WERI-Rb-1 (cell line): ENCODE data around the gene COL27A1.

Experiments used
- DNase-seq: peaks from one replicate; pipeline ENCODE4 v3.0.0-alpha.2; 2020
- H3K27ac ChIP-seq: fragments of 250-450 bp; sonication (Bioruptor Pico); 2 replicates; pipeline ENCODE4 v1.5.1; 2020; ENCODE audit warnings: mild to moderate bottlenecking, moderate library complexity
- H3K27me3 ChIP-seq: fragments of 250-450 bp; sonication (Bioruptor Pico); 2 replicates; pipeline ENCODE4 v1.5.1; 2021; ENCODE audit warnings: mild to moderate bottlenecking, low read depth, moderate library complexity; ENCODE audit not compliant: insufficient read depth, severe bottlenecking
- H3K36me3 ChIP-seq: fragments of 250-450 bp; sonication (Bioruptor Pico); 2 replicates; pipeline ENCODE4 v1.5.1; 2020; ENCODE audit warnings: mild to moderate bottlenecking, moderate library complexity
- H3K4me3 ChIP-seq: 2 replicates; pipeline ENCODE4 v1.5.1; 2011; ENCODE audit warnings: low read depth, mild to moderate bottlenecking, control low read depth, low read length
- H3K9me3 ChIP-seq: fragments of 250-450 bp; sonication (Bioruptor Pico); 2 replicates; pipeline ENCODE4 v1.5.1; 2021; ENCODE audit warnings: mild to moderate bottlenecking, moderate library complexity; ENCODE audit not compliant: severe bottlenecking
- TF ChIP-seq, protein P1 (sequence below): IDR thresholded peaks from 2 replicates; pipeline ENCODE4 v1.5.1; 2011; ENCODE audit warnings: low read depth, mild to moderate bottlenecking, control low read depth, inconsistent platforms, low read length

Gene COL27A1

DNA sequence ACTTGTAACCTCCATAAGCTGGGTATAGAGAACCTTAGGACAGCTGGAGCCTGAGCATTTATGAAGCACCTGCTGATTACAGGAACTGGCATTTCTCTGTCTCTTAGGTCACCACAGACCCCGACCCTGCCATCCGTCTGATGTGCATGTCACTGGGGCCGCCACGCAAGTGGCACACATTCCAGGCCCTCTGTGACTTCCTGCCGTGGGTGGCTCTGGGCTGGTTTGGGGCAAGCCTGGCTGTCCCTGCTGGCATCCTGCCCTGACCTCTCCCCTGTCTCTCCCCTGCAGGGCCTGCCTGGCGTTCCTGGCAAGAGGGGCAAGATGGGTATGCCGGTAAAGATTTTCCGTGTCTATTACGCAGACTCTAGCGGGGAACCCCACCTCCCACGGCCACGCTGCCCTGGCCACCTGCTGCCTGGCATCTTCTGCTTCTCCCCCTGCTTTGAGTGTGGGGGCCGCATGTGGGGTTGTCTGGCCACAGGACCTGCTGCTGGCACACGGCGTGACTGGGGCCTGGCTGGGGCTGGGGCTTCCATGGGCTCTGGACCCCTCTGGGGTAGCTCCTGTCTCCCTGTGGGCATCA, 55.4 kb downstream of the COL27A1 start:
- no peak overlapping the region for H3K27ac ChIP-seq
- H3K36me3 ChIP-seq = peaks cover 73% of the 10 kb centered on the region
- TF ChIP-seq, protein P1, sequence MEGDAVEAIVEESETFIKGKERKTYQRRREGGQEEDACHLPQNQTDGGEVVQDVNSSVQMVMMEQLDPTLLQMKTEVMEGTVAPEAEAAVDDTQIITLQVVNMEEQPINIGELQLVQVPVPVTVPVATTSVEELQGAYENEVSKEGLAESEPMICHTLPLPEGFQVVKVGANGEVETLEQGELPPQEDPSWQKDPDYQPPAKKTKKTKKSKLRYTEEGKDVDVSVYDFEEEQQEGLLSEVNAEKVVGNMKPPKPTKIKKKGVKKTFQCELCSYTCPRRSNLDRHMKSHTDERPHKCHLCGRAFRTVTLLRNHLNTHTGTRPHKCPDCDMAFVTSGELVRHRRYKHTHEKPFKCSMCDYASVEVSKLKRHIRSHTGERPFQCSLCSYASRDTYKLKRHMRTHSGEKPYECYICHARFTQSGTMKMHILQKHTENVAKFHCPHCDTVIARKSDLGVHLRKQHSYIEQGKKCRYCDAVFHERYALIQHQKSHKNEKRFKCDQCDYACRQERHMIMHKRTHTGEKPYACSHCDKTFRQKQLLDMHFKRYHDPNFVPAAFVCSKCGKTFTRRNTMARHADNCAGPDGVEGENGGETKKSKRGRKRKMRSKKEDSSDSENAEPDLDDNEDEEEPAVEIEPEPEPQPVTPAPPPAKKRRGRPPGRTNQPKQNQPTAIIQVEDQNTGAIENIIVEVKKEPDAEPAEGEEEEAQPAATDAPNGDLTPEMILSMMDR = no peak
- H3K9me3 ChIP-seq = no peaks in the 10 kb centered on the region
- DNase-seq = no peak
- no peak overlapping the region for H3K4me3 ChIP-seq
- no peaks in the 10 kb centered on the region for H3K27me3 ChIP-seq

DNA sequence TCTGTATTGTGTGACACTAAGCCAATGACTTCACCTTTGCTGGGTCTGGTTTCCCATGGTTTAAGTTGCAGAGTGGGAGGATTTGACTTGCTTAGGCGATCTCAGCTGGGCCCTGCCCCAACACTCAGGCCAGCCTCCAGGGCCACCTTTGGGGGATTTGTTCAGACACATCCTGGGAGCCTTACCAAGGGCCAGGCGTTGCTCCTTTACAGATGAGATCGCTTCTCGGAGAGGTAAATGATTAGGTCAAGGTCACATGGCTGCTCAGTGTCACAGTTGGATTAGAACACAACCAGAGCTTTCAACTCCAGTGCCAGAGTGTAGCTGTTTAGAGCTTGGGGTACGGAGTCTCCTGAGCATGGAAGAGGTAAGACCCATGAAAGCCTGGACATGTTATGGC, 57.5 kb downstream of the COL27A1 start:
- DNase-seq = no peak
- H3K27ac ChIP-seq = no peak overlapping the region
- no peaks in the 10 kb centered on the region for H3K9me3 ChIP-seq
- no peak overlapping the region for H3K4me3 ChIP-seq
- TF ChIP-seq, protein P1 = no peak
- H3K36me3 ChIP-seq = peaks cover 70% of the 10 kb centered on the region
- H3K27me3 ChIP-seq = no peaks in the 10 kb centered on the region

DNA sequence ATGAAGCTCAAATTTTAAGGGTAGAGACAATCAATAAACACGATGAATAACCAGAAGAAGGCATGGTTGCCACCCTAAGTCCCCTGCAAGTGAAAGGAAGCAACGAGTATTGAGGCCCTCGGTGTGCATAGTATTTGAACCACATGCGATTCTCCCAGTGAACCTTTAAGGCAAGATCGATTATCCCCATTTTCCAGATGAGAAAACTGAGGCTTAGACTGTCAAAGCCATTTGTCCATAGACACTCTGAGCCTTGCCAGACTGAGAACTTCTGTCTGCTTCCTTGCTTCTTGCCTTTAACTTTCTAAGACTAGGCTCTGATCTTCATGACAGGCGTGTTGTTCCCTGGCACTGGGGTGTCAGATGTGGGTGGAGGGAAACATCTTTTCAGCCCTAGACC, 58.2 kb downstream of the COL27A1 start:
- TF ChIP-seq, protein P1 = no peak

DNA sequence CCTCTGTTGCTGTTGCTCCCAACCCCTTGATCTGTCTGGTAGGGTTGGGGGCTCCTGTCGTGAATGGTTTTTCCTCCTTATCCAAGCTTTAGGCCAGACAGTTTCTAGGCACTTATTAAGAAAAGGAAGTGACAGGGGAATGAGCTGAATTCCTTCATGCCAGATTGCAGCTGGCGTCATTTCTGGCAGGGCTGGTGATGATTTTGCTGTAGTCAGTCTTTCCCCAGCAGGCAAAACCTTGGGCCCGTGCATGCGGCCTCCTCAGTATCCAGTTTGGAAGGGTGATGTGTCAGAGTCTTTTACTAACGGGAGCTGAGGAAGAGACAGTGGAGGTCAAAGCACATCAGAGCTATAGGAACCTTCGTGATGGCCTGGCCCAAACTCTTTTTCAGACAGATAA, 58.8 kb downstream of the COL27A1 start:
- peaks cover 67% of the 10 kb centered on the region for H3K36me3 ChIP-seq
- TF ChIP-seq, protein P1 = no peak

More for the DNA sequence above, 58.2 kb downstream of the COL27A1 start:
- peaks cover 72% of the 10 kb centered on the region for H3K36me3 ChIP-seq
- DNase-seq = no peak
- no peak overlapping the region for H3K4me3 ChIP-seq
- no peak overlapping the region for H3K27ac ChIP-seq
- H3K27me3 ChIP-seq = no peaks in the 10 kb centered on the region
- no peaks in the 10 kb centered on the region for H3K9me3 ChIP-seq

DNA sequence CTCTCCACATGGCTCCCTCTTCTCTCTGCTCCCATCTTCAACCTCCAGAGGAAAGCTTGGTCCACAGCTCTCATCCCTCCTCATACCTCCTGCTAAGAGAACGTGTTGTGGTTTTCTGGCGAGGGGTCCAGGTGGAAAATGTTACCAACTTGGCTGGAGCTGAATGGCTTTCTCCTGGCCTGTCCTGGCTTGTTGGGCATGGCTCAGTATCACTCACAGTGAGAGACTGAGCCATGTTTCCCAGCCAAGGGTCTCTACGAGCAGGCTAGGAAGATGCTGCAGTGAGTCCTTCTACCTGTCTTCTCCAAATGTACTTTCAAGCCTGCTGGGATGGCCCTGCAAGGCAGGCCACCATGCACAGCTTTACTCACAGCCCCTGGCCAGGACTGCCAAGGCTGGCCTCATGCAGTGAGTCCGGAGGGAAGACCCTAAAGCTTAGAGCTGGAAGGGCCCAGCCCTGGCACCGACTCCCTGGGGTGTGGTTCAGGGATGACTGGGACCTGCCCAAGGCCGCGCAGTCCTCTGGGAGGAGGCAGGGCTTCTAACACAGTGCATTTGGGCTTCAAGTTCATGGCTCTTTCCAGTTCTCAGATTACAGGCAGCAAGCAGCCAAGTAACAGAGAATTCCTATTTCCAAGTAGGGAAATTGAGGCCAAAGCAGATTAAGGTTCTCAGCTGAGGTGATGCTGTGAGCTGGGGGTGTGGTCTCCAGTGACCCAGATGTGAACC, 59.5 kb downstream of the COL27A1 start:
- Histone ChIP-seq H3K27me3 (no peaks in the 10 kb centered on the region), H3K4me3 (no peak overlapping the region), H3K9me3 (no peaks in the 10 kb centered on the region), H3K36me3 (peaks cover 67% of the 10 kb centered on the region), H3K27ac (no peak overlapping the region)
- TF ChIP-seq, protein P1 = no peak
- DNase-seq = no peak

More for the DNA sequence above, 58.8 kb downstream of the COL27A1 start:
- H3K27ac ChIP-seq = no peak overlapping the region
- no peaks in the 10 kb centered on the region for H3K27me3 ChIP-seq
- H3K9me3 ChIP-seq = no peaks in the 10 kb centered on the region
- no peak overlapping the region for H3K4me3 ChIP-seq
- no peak for DNase-seq
